GM19023 (cell line): ENCODE results near the gene ATF7.

Experiments used
- ATAC-seq: cut with Tn5 transposase; IDR thresholded peaks from one replicate; pipeline ENCODE4 v1.9.1; 2021; ENCODE audit warnings: mild to moderate bottlenecking, moderate library complexity; ENCODE audit not compliant: unreplicated experiment

Gene ATF7

GRCh38 chr12:53532021-53532420 is 94.2 kb downstream of the ATF7 start:
- ATAC-seq, result no peak

- no peak for ATAC-seq
Measured at GRCh38 chr12:53530920-53531319, 95.3 kb downstream of the ATF7 start.

- ATAC-seq, result no peak
Measured at GRCh38 chr12:53530061-53530460, 96.1 kb downstream of the ATF7 start.

GRCh38 chr12:53524476-53524875 is 101.7 kb downstream of the ATF7 start:
- ATAC-seq, result no peak

GRCh38 chr12:53523131-53523530 is 103.1 kb downstream of the ATF7 start:
- no peak for ATAC-seq

- no peak for ATAC-seq
Measured at GRCh38 chr12:53518381-53518780, 107.8 kb downstream of the ATF7 start.

- no peak for ATAC-seq
Measured at GRCh38 chr12:53516758-53517455, 109.3 kb downstream of the ATF7 start.

- no peak for ATAC-seq
Measured at GRCh38 chr12:53515291-53515680, 110.9 kb downstream of the ATF7 start.

GRCh38 chr12:53514628-53515290 is 111.4 kb downstream of the ATF7 start:
- ATAC-seq, result no peak

GRCh38 chr12:53513712-53514410 is 112.3 kb downstream of the ATF7 start:
- ATAC-seq, result no peak

GRCh38 chr12:53510181-53510812 is 115.9 kb downstream of the ATF7 start:
- no peak for ATAC-seq

GRCh38 chr12:53508534-53509170 is 117.5 kb downstream of the ATF7 start:
- ATAC-seq, result peak; percentile 79

- ATAC-seq, result no peak
Measured at GRCh38 chr12:53507603-53507885, 118.6 kb downstream of the ATF7 start.

- ATAC-seq, result no peak
Measured at GRCh38 chr12:53506881-53507602, 119.1 kb downstream of the ATF7 start, which contains the start of gene NPFF. Gene NPFF (minus strand): TSS chr12:53507484. CDS start chr12:53507474, 10 bp downstream.

GRCh38 chr12:53506450-53506785 is 119.8 kb downstream of the ATF7 start:
- ATAC-seq, result no peak

GRCh38 chr12:53505555-53506449 is 120.4 kb downstream of the ATF7 start:
- no peak for ATAC-seq

GRCh38 chr12:53505086-53505485 is 121.1 kb downstream of the ATF7 start:
- no peak for ATAC-seq

- ATAC-seq, result no peak
Measured at GRCh38 chr12:53504004-53504920, 121.9 kb downstream of the ATF7 start.
